ENCODE results near the gene DNTT.

Gene DNTT

GRCh38 chr10:96379758-96380157 is 75.5 kb downstream of the DNTT start:
- DNase-seq (ENCODE audit: low spot score) = no peak

- DNase-seq (ENCODE audit: low spot score) = no peak
These were observed 76.6 kb downstream of the DNTT start for GRCh38 chr10:96380821-96381220.

- DNase-seq (ENCODE audit: low spot score) = no peak
These were observed 80.3 kb downstream of the DNTT start for GRCh38 chr10:96384506-96384905.

- no peak for DNase-seq (ENCODE audit: low spot score)
These were observed 82.9 kb downstream of the DNTT start for GRCh38 chr10:96387161-96387560.

- no peak for DNase-seq (ENCODE audit: low spot score)
These were observed 83.4 kb downstream of the DNTT start for GRCh38 chr10:96387601-96388000.
